Heart left ventricle (tissue), 16 donors: ENCODE data around the gene TULP4. TPM values are rescaled to one million over a fixed set of nuclear protein-coding genes. Genes with fewer than 3 reads are reported as not detected.

Experiments
- ATAC-seq, 4 donors: fragments of 200-7000 bp; cut with Tn5 transposase; one replicate each; pipeline ENCODE4 v1.9.1; 2020 to 2022; ENCODE audit warnings: moderate library complexity in 4 of 4, mild to moderate bottlenecking in 3 of 4, moderate number of reproducible peaks in 1 of 4
- DNase-seq, 5 donors: peaks; one replicate each; pipeline ENCODE4 v3.0.0-alpha.2; 2020
- H3K27ac ChIP-seq, 12 donors: fragments of 200-600 bp; sonication (generic) in 4 of 12; one replicate each; pipeline versions ENCODE4 v1.5.0 to v1.8.0; 2016 to 2022; ENCODE audit warnings: mild to moderate bottlenecking in 2 of 12
- H3K27me3 ChIP-seq, 9 donors: fragments of 200-600 bp; sonication (generic) in 2 of 9; one replicate each; pipeline versions ENCODE4 v1.5.1 to v1.8.0; 2016 to 2022; ENCODE audit warnings: mild to moderate bottlenecking in 3 of 9
- H3K36me3 ChIP-seq, 9 donors: fragments of 200-600 bp; sonication (generic) in 2 of 9; one replicate each; pipeline versions ENCODE4 v1.5.0 to v1.8.0; 2018 to 2022; ENCODE audit warnings: mild to moderate bottlenecking in 2 of 9
- H3K4me1 ChIP-seq, 12 donors: fragments of 200-600 bp; sonication (generic) in 4 of 12; one replicate each; pipeline versions ENCODE4 v1.5.0 to v1.8.0; 2016 to 2022; ENCODE audit warnings: mild to moderate bottlenecking in 3 of 12
- H3K4me3 ChIP-seq, 12 donors: fragments of 200-600 bp; sonication (generic) in 4 of 12; one replicate each; pipeline versions ENCODE4 v1.5.0 to v1.8.0; 2017 to 2022; ENCODE audit warnings: mild to moderate bottlenecking in 9 of 12, moderate library complexity in 4 of 12
- H3K9me3 ChIP-seq, 12 donors: fragments of 200-600 bp; sonication (generic) in 4 of 12; one replicate each; pipeline versions ENCODE4 v1.5.0 to v1.8.0; 2016 to 2022; ENCODE audit warnings: mild to moderate bottlenecking in 1 of 12
- CTCF ChIP-seq, 12 donors: fragments of 200-600 bp; sonication (generic) in 4 of 12; IDR thresholded peaks; one replicate each; pipeline versions ENCODE4 v1.5.0 to v1.8.0; 2018 to 2022; ENCODE audit warnings: antibody characterized with exemption in 12 of 12, mild to moderate bottlenecking in 5 of 12
- POLR2A ChIP-seq, 2 donors: fragments of 450-650 bp; IDR thresholded peaks; one replicate each; pipeline ENCODE4 v1.6.1; 2017; ENCODE audit warnings: antibody characterized with exemption in 2 of 2, mild to moderate bottlenecking in 2 of 2, moderate library complexity in 2 of 2
- WGBS, 4 donors: extraction: QIAGEN DNeasy Blood & Tissue Kit in 2 of 4; methylation state at CpG; one replicate each; pipeline versions ENCODE4 v1.1.5 to v1.1.7; 2013 to 2018; 5-methylcytosine and 5-hydroxymethylcytosine counted together
- intact Hi-C, 10 donors: fragments of 100-400 bp; cut with DNase I; formaldehyde crosslinking; loops; one replicate each; pipeline versions ENCODE4 v1.11.1 to v1.14.2; 2022
- polyA plus RNA-seq, 2 donors: library from polyadenylated mRNA; stranded (reverse); fragments of 200-250 nt; gene quantifications; one replicate each; pipeline ENCODE4 v1.2.3, GENCODE V29; 2013
- total RNA-seq, 9 donors: library from RNA; depleted of rRNA in 2 of 9; stranded (reverse); fragments of >200 nt in 2 of 9; fragmentation: NEBNext Ultra II Directional in 3 of 9; extraction: Animal tissue kit (Norgen Biotek cat#: 25700) in 3 of 9; gene quantifications; one replicate each; pipeline versions ENCODE4 v1.1.0 to v1.2.4, GENCODE V29; 2016 to 2023
- donor health status: ischemic (EF 13 %, LVEDD 7.1; RV severe dilation, severe dysfunction).
- donor health status: healthy with polysubstance abuse.
- donor health status: DM: no; HTN: yes; CAD: no.
- donor health status: DM: no; HTN: no; CAD: no.
- donor health status: ischemic (EF 25% LVEDD 6.9; RV normal size, moderate dysfunction).
- donor health status: ischemic (EF 25% LVEDD 5.7; RV mildly dilated, moderate dysfunction).
- donor health status: healthy.
- donor health status: DM: yes; HTN: yes; CAD: no.
- donor health status: ischemic (EF 35%, LVEDD 5.7; RV mildly dilated, moderate dysfunction).
- donor health status: nonischemic (EF 11% LVEDD 7.7; RV severe dilation, severe dysfunction).
- donor health status: DM: yes; HTN: yes; CAD: no.
- donor health status: PGD.
- donor health status: ischemic (EF 29% LVEDD 5.4; RV normal size, mild dysfunction).
- donor health status: nonischemic (EF 23%, LVEDD 6.1; RV moderate dilation, normal function).

Gene TULP4
- total and polyA plus RNA-seq, 11 donors: 9.6 to 134 (median 93.0) TPM

GRCh38 chr6:158304254-158304653 lies 8.0 kb upstream of the TULP4 start:
- Histone ChIP-seq H3K4me3 (no peak overlapping the region), H3K4me1 (peaks cover 0 to 13% (median 5%) of the 10 kb centered on the region in 12 donors), H3K27me3 (no peaks in the 10 kb centered on the region), H3K27ac (no peak overlapping the region), H3K9me3 (no peaks in the 10 kb centered on the region), H3K36me3 (no peaks in the 10 kb centered on the region)
- no peak for ATAC-seq
- intact Hi-C loops: no loop called here
- TF ChIP-seq CTCF (IDR thresholded peaks at IDR 0.05) (no peak), POLR2A (IDR thresholded peaks at IDR 0.05) (no peak)
- no peak for DNase-seq

- 89 to 99% (median 93%) methylated on average over 5 of the region's 5 CpGs for WGBS, 4 donors
- no peak overlapping the region for H3K27ac ChIP-seq
- no peaks in the 10 kb centered on the region for H3K27me3 ChIP-seq
- peaks cover 0 to 4% (median 0%) of the 10 kb centered on the region in 12 donors for H3K4me1 ChIP-seq
- TF ChIP-seq POLR2A (IDR thresholded peaks at IDR 0.05) (no peak), CTCF (IDR thresholded peaks at IDR 0.05) (no peak)
- DNase-seq (no peak), ATAC-seq (no peak)
- no peaks in the 10 kb centered on the region for H3K9me3 ChIP-seq
- intact Hi-C loops: no loop called here
- H3K36me3 ChIP-seq: peaks cover 0 to 33% (median 19%) of the 10 kb centered on the region in 9 donors
- no peak overlapping the region for H3K4me3 ChIP-seq
These were observed 2.5 kb upstream of the TULP4 start for GRCh38 chr6:158309814-158310213.

GRCh38 chr6:158311193-158311592 lies 1.1 kb upstream of the TULP4 start:
- peak; percentile 36 to 84 (median 76) for ATAC-seq
- peaks cover 0 to 4% (median 0%) of the 10 kb centered on the region in 12 donors for H3K4me1 ChIP-seq
- peak overlapping the region in 3 of 12 donors; percentile 19 to 49 (median 39) for H3K27ac ChIP-seq
- H3K9me3 ChIP-seq: peaks cover 0 to 5% (median 0%) of the 10 kb centered on the region in 12 donors
- H3K36me3 ChIP-seq: peaks cover 0 to 39% (median 19%) of the 10 kb centered on the region in 9 donors
- H3K27me3 ChIP-seq: no peaks in the 10 kb centered on the region
- TF ChIP-seq CTCF (IDR thresholded peaks at IDR 0.05) (no peak), POLR2A (IDR thresholded peaks at IDR 0.05) (no peak)
- WGBS, 4 donors: 57 to 65% (median 63%) methylated on average over 8 of the region's 8 CpGs
- H3K4me3 ChIP-seq: no peak overlapping the region
- intact Hi-C loops: no loop called here
- peak in 2 of 5 donors; percentile 43 to 55 for DNase-seq

- no peak for DNase-seq
- peak in 1 of 4 donors; percentile 49 for ATAC-seq
- intact Hi-C loops: no loop called here
- H3K27ac ChIP-seq: peak overlapping the region in 3 of 12 donors; percentile 19 to 49 (median 39)
- no peak overlapping the region for H3K4me3 ChIP-seq
- TF ChIP-seq POLR2A (IDR thresholded peaks at IDR 0.05) (no peak), CTCF (IDR thresholded peaks at IDR 0.05) (no peak)
- H3K9me3 ChIP-seq: peaks cover 0 to 9% (median 3%) of the 10 kb centered on the region in 12 donors
- peaks cover 0 to 4% (median 0%) of the 10 kb centered on the region in 12 donors for H3K4me1 ChIP-seq
- WGBS, 4 donors: 70 to 76% (median 75%) methylated on average over 4 of the region's 4 CpGs
- peaks cover 0 to 42% (median 19%) of the 10 kb centered on the region in 9 donors for H3K36me3 ChIP-seq
- no peaks in the 10 kb centered on the region for H3K27me3 ChIP-seq
These were observed 639 bp upstream of the TULP4 start for GRCh38 chr6:158311626-158312025.
